Suppressor macrophage treated with lipopolysaccharide for 1 hour (primary cell): ENCODE measurements around the gene CARMIL1.

Experiments used
- DNase-seq, 3 donors: peaks; one replicate each; pipeline ENCODE4 v3.0.0-alpha.2; 2020 to 2022

Gene CARMIL1

GRCh38 chr6:25535632-25536225, 256.6 kb downstream of the CARMIL1 start:
- no peak for DNase-seq

GRCh38 chr6:25536781-25537180, 257.6 kb downstream of the CARMIL1 start:
- DNase-seq: no peak

- peak in 2 of 3 donors; percentile 20 to 31 for DNase-seq
These were observed 258.3 kb downstream of the CARMIL1 start for GRCh38 chr6:25537349-25538018.

GRCh38 chr6:25541228-25541627, 262.1 kb downstream of the CARMIL1 start:
- DNase-seq: no peak

GRCh38 chr6:25542984-25543910, 264.1 kb downstream of the CARMIL1 start:
- DNase-seq: no peak

GRCh38 chr6:25544833-25545232, 265.7 kb downstream of the CARMIL1 start:
- no peak for DNase-seq

- DNase-seq: no peak
These were observed 268.6 kb downstream of the CARMIL1 start for GRCh38 chr6:25547797-25548196.

- DNase-seq: no peak
These were observed 269.3 kb downstream of the CARMIL1 start for GRCh38 chr6:25548451-25548850.

GRCh38 chr6:25550631-25551030, 271.5 kb downstream of the CARMIL1 start:
- DNase-seq: no peak

GRCh38 chr6:25553502-25553901, 274.3 kb downstream of the CARMIL1 start:
- DNase-seq: no peak

GRCh38 chr6:25555188-25555587, 276.0 kb downstream of the CARMIL1 start:
- no peak for DNase-seq

GRCh38 chr6:25556516-25556915, 277.3 kb downstream of the CARMIL1 start:
- DNase-seq: peak; percentile 81 to 91 (median 91)

- DNase-seq: no peak
These were observed 279.1 kb downstream of the CARMIL1 start for GRCh38 chr6:25558155-25558817.

- DNase-seq: no peak
These were observed 281.7 kb downstream of the CARMIL1 start for GRCh38 chr6:25560865-25561264.

- peak; percentile 28 to 45 (median 28) for DNase-seq
These were observed 285.8 kb downstream of the CARMIL1 start for GRCh38 chr6:25564943-25565342.

GRCh38 chr6:25570578-25570977, 291.4 kb downstream of the CARMIL1 start:
- no peak for DNase-seq

- no peak for DNase-seq
These were observed 297.7 kb downstream of the CARMIL1 start for GRCh38 chr6:25576919-25577318.

- no peak for DNase-seq
These were observed 299.4 kb downstream of the CARMIL1 start for GRCh38 chr6:25578538-25578937.

- DNase-seq: no peak
These were observed 300.3 kb downstream of the CARMIL1 start for GRCh38 chr6:25579391-25579883.

GRCh38 chr6:25579902-25580495, 300.8 kb downstream of the CARMIL1 start:
- DNase-seq: no peak

GRCh38 chr6:25582101-25582500, 302.9 kb downstream of the CARMIL1 start:
- DNase-seq: no peak

GRCh38 chr6:25583099-25583498, 303.9 kb downstream of the CARMIL1 start:
- peak in 2 of 3 donors; percentile 3 to 24 for DNase-seq
